ENCODE data around the gene PCSK9. TPM values are rescaled to one million over a fixed set of nuclear protein-coding genes. Genes with fewer than 3 reads are reported as not detected.

PCSK9 gene
- 0.83 TPM for polyA plus RNA-seq (2013, experiment 1 of 2; ENCODE audit: insufficient read length)
- 1.5 TPM for polyA plus RNA-seq (2013, experiment 2 of 2; ENCODE audit: insufficient read length)

DNA sequence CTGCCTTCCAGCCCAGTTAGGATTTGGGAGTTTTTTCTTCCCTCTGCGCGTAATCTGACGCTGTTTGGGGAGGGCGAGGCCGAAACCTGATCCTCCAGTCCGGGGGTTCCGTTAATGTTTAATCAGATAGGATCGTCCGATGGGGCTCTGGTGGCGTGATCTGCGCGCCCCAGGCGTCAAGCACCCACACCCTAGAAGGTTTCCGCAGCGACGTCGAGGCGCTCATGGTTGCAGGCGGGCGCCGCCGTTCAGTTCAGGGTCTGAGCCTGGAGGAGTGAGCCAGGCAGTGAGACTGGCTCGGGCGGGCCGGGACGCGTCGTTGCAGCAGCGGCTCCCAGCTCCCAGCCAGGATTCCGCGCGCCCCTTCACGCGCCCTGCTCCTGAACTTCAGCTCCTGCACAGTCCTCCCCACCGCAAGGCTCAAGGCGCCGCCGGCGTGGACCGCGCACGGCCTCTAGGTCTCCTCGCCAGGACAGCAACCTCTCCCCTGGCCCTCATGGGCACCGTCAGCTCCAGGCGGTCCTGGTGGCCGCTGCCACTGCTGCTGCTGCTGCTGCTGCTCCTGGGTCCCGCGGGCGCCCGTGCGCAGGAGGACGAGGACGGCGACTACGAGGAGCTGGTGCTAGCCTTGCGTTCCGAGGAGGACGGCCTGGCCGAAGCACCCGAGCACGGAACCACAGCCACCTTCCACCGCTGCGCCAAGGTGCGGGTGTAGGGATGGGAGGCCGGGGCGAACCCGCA, at the start of gene PCSK9:
Gene PCSK9, plus strand, starts transcription at position 207 of the 741 bp plus-strand sequence. Its CDS starts 290 bp downstream, at position 497.
- DNase-seq: peak; percentile 22

DNA sequence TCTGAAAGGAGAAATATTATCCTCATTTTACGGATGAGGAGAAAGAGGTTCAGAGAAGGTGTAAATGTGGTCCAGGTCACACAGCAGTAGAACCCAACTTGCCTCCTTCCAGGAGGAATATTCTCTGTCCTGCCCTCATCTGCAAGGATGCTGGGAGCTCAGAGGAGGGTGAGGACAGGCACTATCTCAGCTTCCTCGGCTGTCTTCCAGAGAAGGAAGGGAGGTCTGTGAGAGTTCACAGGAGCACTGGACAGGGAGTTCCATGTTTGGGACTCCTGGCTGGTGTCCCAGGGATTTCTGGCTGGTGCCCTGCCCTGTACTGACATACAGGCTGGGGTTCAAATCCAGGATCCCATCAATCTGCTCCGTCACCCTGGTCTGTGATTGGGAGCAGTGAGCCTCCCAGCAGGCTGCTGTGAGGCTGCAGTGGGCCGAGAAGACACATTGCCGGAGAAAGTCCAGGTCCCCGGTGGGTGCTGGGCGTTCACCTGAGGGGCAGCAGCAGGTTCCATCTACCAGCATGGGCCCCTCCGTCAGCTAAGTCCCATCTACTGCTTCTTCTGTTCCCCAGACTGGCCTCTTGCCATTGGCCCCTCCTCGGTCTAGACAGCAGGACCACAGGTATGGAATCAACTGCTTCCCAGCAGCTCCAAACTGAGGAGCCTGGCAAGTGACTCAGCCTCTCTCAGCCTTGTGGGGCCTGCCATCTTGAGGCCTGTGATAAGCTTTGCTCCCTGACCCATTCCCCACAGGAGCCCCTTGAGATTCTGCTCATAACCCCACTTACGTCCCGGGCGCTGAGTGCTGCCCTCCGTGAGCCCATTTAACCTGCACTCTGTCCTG, 49.2 kb upstream of the PCSK9 start:
- DNase-seq: peak; percentile 39

DNA sequence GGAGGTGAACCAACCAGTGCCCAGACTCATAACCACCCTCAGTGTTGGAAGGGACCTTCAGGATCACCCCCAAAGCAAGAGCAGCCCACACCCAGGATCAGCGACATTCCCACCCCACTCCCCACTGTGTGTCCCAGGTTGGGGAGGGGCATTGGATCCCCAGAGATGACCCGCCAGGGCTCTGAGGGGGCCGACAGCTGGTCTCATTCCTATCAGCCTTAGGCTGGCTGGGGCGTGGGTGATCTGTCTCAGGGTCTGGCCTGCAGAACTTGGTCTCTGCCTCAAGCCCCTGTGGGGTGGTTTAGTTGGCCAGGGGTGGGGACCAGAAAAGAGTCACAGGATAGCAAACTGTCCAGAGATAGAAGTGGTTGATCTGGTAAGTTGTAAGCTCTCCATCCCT, 48.4 kb upstream of the PCSK9 start:
- DNase-seq: no peak

DNA sequence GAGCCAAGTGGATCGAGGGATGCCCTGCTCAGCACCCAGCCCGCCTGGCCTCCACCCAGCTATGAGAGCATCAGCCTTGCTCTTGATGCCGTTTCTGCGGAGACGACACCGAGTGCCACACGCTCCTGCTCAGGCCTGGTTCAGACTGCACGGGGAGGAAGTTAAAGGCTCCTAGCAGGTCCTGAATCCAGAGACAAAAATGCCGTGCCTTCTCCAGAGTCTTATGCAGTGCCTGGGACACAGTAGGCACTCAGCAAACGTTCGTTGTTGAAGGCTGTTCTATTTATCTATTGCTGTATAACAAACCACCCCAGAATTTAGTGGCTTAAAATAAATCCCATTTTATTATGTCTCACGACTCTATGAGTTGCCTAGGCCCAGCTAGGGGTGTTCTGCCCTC, 47.4 kb upstream of the PCSK9 start:
- no peak for DNase-seq

DNA sequence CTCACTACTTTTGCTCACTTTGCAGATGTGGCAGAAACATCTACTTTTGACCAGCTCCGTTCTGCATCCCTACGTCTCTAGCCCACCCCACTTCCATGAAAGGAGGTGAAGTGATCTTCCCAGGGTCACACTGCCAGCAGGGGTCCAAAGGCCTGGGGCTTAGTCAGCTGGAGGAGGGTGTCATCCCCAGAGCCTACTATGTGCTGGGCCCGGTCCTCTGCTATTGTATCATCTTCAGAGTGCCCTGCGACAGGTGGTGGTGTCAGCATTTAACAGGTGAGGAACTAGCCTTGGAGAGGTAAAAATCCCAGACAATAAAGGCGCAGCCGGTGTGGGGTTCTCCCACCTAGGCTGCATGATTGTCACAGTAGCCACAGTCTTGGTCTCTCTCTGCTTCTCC, 46.2 kb upstream of the PCSK9 start:
- DNase-seq: no peak

DNA sequence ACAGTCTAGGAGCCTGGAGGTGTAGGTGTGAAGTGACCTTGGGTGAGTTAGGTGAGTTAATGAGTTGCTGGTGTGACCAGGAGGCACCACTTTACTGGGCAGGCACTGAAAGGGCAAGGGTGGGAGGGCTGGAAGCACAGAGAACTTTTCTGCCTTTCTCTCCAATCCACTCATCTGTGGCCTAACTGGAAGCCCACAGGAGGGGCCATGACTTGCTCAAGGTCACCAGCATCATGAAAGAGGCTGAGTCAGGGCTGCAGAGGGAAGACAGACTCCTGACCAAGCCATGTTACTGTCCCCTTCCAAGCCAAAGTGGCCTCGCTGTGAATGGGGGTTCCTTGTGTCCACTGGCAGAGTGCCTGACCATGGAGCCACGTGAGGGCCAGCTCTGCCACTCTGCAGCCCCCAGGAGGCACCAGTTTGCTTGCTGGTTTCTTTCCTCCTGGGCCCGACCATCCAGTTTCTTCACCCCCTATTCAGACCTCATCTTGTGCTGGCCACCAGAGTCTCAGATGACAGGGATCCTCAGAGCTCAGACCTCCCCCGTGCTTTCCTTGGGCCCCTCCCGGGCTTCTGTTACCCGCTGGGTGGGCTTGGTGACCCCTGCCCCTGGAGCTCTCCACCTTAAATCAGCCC, 44.9 kb upstream of the PCSK9 start:
- DNase-seq: no peak

DNA sequence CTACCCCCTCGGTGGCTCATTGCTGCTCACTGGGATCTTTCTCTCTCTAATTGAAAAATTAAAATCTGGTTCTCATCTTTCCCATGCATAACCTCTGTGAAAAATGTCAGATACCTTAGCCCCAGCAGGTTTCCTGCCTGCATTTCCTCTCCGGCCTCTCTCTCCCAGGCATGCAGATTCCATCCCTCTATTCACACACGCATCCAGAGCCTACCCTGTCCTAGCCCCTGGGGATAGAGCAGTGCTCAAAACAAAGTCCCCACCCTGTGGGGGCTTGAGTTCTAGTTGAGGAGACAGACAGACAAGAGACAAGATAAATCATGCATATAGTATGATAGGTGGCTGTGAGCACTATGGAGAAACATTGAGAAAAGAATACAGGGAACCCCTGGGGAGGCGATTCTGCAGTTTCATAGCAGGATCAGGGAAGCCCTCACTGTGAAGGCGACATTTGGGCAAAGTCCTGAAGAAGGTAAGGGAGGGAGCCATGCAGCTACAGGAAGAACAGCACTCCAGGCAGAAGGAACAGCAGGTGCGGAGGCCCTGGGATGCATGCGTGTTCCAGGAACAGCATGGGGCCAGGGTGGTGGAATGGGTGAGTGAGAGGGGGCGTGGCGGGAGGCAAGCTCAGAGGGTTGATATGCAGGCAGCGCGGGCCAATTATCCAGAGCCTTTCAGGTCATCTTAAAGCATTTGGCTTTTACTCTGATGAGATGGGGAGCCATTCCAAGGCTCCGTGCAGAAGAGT, 44.2 kb upstream of the PCSK9 start:
- DNase-seq: no peak

DNA sequence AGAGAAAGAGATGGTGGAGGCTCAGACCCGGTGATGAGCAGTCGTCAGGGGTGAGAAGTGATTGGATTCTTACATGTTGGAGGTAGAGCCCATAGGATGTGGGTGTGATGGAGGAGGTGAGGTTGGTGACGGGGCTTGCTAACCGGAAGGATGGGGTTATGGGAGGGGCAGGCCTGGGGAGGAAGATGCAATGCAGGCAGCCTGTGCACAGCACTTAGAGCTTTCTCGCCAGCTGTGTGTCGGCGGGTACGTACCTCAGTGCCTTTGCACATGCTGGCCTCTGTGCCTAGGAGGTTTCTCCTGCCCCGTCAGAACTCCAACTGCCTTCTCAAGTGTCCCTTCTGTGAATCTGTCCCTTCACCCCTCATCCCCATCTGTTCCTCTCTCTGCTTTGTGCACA, 43.5 kb upstream of the PCSK9 start:
- no peak for DNase-seq

DNA sequence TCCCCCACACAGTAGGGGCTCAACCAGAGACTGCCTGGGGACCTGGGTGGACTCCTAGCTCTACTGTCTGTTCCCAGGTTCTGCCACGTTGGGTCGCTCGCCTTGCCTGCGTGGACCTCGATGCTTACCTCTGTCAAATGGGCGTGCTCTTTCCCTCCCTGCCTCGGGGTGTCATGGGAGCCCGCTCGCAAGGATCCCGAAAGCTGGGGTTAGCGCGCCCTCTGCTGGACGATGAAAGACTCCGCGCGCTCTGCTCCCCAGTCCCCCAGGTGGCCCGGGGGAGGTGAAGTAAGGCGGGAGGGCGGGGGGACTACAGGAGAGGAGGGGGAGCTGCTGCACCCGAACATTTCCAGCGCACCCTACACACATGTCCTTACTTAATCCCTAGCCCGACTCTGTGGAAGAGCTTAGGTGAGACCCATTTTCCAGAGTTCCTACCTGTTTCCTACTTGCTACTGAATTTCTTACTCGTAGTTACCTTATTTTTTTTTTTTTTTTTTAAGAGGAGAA, 42.9 kb upstream of the PCSK9 start:
- DNase-seq: peak; percentile 75

DNA sequence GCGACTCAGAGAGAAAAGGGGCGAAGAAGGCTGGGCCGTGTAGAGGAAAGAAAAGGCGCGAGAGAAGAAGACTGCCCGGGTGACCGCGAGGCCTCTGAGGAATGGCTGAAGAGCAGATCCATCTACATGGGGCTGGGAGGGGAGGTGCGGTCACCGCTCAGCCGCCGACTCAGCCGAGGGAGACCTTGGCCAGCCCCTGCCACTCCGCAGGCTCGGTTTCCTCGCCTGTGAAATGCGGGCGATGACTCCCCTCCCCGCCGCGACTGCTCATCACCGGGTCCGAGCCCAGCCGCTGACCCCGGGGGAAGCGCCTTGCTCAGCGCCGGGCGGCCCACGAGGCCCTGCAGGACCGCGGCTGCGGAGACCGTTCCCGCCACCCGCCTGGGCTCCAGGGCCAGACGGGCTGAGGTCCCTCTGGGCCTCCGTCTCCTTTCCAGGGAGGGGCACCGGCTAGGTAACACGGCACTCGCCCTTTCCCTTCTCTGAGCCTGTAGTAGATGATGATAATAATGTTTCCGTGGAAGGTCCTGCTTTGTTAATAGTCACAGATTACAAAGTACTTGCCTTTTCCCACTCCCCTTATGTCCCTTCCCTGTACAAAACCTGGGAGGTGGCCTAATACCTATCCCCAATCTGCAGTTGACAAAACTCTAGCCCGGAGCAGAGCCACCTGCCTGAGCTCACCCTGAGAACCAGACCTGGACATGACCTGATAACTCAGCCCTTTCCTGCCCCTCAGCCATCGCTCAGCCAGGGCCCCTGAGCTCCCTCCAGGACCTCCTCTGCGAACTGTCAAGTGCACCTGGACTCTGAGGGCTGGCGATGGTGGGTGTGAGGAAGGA, 42.3 kb upstream of the PCSK9 start:
- no peak for DNase-seq

DNA sequence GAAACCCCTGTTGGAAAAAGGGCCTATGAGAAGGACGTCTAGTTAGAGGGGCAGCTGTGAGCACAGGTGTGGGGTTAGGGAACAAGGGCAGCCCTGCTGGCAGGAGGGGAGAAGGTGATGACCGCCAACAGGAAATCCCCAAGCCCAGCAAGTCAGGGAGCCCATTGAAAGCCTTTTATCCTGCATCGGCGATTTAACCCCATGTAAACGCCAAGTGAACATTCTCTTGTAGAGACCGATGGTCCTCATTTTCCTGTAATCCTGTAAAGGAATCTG, 41.7 kb upstream of the PCSK9 start:
- DNase-seq: no peak

DNA sequence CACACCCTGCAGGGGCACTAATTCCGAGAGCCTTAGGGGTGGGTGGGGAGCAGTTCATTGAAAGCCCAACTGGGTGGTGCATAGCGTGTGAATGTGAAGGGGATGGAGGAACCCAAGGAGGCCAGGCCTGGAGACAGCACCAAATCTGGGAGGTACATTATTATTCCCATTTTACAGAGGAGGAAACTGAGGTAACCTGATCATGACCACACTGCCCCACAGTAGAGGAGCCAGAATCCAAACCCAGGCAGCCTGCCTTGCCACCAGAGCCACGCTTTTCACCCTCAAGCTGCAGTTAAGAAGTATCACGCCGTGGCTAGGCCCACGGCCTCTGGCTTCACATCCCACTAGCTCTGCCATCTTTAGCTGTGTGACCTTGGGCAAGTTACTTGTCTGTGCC, 41.2 kb upstream of the PCSK9 start:
- DNase-seq: no peak

DNA sequence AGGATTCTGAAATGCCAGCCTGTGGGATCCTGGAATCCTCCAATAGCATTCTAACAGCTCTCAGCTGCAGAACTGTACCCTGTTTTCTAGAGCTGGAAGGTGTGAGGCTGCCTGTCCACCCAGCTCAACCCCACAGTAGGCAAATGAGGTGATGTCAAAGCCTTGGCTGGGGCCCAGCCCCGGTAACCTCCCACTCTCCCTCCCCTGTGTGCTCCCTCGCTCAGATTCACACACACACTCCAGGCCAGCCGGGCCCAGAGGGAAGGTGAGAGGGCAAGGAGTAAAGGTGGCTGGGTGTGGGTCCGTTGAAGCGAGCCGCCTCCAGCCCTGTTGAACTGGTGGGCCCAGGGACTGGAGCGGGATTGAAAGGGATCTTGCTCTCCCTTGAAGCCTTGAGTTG, 40.7 kb upstream of the PCSK9 start, which contains the start of gene BSND:
Gene BSND, plus strand, starts transcription at position 257 of the 400 bp plus-strand sequence. CDS start 254 bp downstream, outside the sequence.
- DNase-seq: no peak

DNA sequence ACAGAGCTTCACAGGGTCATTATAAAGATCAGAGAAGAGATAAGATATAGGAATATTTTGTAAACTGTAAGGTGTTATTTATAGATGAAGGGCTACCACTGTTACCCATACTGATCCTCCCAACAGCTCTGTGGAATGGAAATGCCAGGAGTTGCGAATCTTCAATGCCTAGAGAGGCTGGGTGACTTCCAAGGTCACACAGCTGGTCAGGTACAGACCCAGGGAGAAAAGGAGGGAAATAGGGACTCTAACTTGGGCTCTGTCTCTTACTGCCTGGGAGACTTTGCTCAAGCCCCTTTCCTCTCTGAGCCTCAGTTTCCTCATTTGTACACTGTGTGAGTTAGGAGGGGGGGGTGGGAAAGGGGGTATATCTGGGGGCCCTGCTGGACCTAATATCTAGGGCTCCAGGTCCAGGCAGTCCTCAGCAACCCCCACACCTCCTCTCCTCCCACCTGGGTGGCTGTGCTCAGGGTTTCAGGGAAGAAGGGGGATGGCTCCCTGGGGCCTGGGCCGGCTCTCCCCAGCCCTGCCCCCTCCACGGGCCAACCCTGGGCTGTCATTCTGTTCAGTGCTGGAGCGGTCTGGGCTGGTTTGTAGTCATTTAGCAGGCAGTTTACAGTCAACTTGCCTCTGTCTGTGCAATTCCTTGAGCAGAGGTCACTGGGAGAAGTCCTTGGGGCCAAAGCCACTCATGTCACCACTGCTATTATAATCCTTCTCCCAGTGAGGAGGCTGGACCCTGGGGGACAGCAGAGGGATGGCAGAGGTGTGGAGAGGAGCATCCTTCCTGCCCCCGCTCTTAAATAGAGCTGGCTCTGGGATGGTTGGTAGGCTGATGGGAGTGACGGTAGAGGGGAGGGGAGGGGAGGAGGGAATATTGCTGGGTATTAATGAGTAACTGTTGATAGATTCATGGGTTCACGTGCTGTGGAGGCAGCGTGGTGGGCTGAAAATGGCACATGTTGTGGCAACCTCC, 39.0 kb upstream of the PCSK9 start:
- DNase-seq: no peak

DNA sequence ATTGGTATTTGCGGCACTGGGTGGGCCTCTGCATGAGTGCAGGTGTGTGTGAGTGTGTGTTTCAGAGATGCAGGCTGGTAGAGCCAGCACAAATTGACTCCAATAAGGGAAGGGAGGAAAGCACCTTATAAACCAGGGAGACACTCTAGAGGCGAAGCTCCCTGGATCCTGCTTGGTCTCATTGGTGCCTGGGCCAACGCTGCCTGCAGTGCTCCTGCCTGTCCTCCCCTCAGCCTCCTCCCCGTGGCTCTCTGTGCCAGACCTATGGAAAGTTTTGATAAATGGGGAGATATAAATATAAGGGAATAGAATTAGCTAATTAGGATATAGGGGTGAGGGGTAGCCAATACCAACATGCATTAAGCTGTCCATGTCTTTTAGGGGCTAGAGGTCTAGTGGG, 38.0 kb upstream of the PCSK9 start:
- no peak for DNase-seq

DNA sequence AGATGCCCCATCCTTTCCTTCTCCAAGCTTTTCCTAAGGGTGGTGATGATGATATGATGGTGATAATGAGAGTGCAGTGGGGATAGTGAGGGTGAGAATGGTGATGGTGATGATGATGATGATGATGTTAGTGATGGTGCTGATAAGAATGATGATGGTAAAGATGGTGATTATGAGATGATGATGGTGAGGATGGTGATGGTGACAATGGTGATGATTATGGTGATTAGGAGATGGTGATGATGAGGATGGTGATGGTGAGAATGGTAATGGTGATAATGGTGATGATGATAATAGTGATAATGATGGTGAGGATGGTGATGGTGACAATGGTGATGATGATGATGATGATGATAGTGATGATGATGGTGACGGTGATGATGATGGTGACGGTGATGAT, 36.7 kb upstream of the PCSK9 start:
- no peak for DNase-seq

DNA sequence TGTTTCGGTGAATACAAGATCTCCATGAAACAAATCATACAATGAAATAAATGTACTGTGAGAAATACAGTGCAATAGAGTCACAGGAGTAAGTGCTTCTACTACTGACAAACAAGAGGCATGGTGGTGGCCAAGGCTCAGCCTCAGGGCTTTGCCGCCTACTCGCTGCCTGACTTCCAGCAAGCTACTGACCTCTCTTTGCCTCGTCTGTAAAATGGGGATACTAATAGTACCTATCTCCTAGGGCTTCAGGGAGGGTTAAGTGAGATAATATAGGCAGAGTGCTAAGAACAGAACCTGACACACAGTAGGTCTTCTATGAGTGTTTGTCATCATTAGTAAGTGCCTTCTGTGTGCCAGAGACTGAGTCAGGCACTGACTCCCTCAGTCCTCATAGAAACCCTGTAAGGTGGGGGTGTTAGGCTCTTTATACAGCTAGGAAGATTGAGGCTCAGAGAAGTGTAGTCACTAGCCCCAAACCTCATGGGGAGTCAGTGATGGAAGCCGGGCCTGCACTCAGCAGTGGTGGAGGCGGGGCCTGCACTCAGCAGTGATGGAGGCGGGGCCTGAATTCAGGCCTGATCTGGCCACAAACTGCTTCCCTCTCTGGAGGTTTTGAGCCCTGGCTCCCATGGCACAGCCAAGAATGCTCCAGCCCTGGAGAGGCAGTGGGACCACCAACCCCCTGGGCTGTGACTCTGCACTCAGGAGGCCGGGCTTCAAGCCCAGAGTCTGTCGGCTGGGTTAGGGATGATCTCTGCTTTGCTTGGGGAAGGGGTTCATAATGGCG, 33.8 kb upstream of the PCSK9 start:
- no peak for DNase-seq

DNA sequence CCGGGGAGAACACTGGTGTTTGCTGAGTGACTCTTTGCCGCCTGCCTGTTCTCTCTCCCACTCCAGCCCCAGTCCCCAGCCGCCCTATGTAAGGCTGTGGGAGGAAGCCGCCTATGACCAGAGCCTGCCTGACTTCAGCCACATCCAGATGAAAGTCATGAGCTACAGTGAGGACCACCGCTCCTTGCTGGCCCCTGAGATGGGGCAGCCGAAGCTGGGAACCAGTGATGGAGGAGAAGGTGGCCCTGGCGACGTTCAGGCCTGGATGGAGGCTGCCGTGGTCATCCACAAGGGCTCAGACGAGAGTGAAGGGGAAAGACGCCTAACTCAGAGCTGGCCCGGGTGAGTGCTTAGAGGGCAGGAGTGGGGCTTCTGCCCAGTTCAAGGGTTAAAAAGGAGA, 32.4 kb upstream of the PCSK9 start:
- DNase-seq: no peak

DNA sequence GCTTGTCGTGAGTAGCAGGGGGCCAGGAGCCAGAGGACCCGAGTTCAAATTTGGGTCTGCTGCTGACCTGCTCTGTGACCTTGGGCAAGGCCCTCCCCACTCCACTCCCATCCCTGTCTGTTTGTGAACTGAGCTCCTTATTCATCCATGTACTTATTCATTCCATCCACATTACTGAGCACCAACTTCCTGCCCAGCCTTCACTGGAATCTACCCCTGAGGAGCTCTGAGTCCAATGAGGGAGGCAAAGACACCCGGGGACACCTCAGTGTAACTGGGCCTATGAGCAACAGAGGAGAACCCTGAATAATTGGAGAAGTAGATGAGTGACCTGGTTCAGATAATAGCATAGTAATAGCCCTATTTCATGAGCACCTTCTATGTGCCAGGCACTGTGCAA, 31.7 kb upstream of the PCSK9 start:
- DNase-seq: peak; percentile 80

Data from fibroblast of skin of scalp (primary cell).